ENCODE measurements around the gene PSMB8. TPM values are rescaled to one million over a fixed set of nuclear protein-coding genes. Genes with fewer than 3 reads are reported as not detected.
"Not testable (repeated sequence)": the region's sequence is repeated elsewhere in the genome, so short reads cannot be mapped to it uniquely, and the experiment has no call there.

PSMB8 gene
- total RNA-seq, 6 experiments from 2014 or later: 24.4 to 43.3 (median 39.5) TPM

- H3K27ac Mint-ChIP-seq: no peak overlapping the region
- peaks cover 35% of the 10 kb centered on the region for H3K27me3 Mint-ChIP-seq (ENCODE audit: insufficient read depth)
- no peak overlapping the region for H3K4me3 Mint-ChIP-seq
- H3K4me1 Mint-ChIP-seq (ENCODE audit: low read depth): peaks cover 12% of the 10 kb centered on the region
- no peak for TF ChIP-seq CTCF (IDR thresholded peaks at IDR 0.05)
- DNase-seq: no peak
- H3K36me3 Mint-ChIP-seq (ENCODE audit: low read depth): no peaks in the 10 kb centered on the region
- H3K9me3 Mint-ChIP-seq: no peaks in the 10 kb centered on the region
These were observed 28.7 kb downstream of the PSMB8 start for GRCh38 chr6:32815115-32815514.

GRCh38 chr6:32814145-32814544 is 29.7 kb downstream of the PSMB8 start:
- H3K4me1 Mint-ChIP-seq (ENCODE audit: low read depth): peaks cover 3% of the 10 kb centered on the region
- no peaks in the 10 kb centered on the region for H3K36me3 Mint-ChIP-seq (ENCODE audit: low read depth)
- no peak overlapping the region for H3K27ac Mint-ChIP-seq
- H3K9me3 Mint-ChIP-seq: no peaks in the 10 kb centered on the region
- TF ChIP-seq CTCF (IDR thresholded peaks at IDR 0.05): no peak
- H3K27me3 Mint-ChIP-seq (ENCODE audit: insufficient read depth): peaks cover 35% of the 10 kb centered on the region
- DNase-seq: no peak
- H3K4me3 Mint-ChIP-seq: no peak overlapping the region

GRCh38 chr6:32809171-32809570 is 34.7 kb downstream of the PSMB8 start:
- Mint-ChIP-seq H3K27me3 (ENCODE audit: insufficient read depth) (peaks cover 31% of the 10 kb centered on the region), H3K27ac (no peak overlapping the region), H3K9me3 (no peaks in the 10 kb centered on the region), H3K4me1 (ENCODE audit: low read depth) (peaks cover 7% of the 10 kb centered on the region), H3K36me3 (ENCODE audit: low read depth) (no peaks in the 10 kb centered on the region), H3K4me3 (no peak overlapping the region)
- no peak for DNase-seq
- no peak for TF ChIP-seq CTCF (IDR thresholded peaks at IDR 0.05)

GRCh38 chr6:32807020-32807580 is 36.7 kb downstream of the PSMB8 start:
- no peak for DNase-seq
- H3K36me3 Mint-ChIP-seq (ENCODE audit: low read depth): no peaks in the 10 kb centered on the region
- TF ChIP-seq CTCF (IDR thresholded peaks at IDR 0.05): 0 out of 2 replicates have a peak, but pooled peaks have one; percentile 10
- peaks cover 26% of the 10 kb centered on the region for H3K27me3 Mint-ChIP-seq (ENCODE audit: insufficient read depth)
- no peak overlapping the region for H3K4me3 Mint-ChIP-seq
- H3K9me3 Mint-ChIP-seq: no peaks in the 10 kb centered on the region
- no peak overlapping the region for H3K27ac Mint-ChIP-seq
- peaks cover 7% of the 10 kb centered on the region for H3K4me1 Mint-ChIP-seq (ENCODE audit: low read depth)

- not testable (repeated sequence) for H3K4me1 Mint-ChIP-seq (ENCODE audit: low read depth); H3K9me3 Mint-ChIP-seq; H3K36me3 Mint-ChIP-seq (ENCODE audit: low read depth); H3K27ac Mint-ChIP-seq; H3K4me3 Mint-ChIP-seq; DNase-seq
- peaks cover 23% of the 10 kb centered on the region for H3K27me3 Mint-ChIP-seq (ENCODE audit: insufficient read depth)
These were observed 38.4 kb downstream of the PSMB8 start for GRCh38 chr6:32805404-32805803.

GRCh38 chr6:32803416-32803815 is 40.4 kb downstream of the PSMB8 start:
- no peak for TF ChIP-seq CTCF (IDR thresholded peaks at IDR 0.05)
- no peak overlapping the region for H3K27ac Mint-ChIP-seq
- peaks cover 28% of the 10 kb centered on the region for H3K27me3 Mint-ChIP-seq (ENCODE audit: insufficient read depth)
- peaks cover 7% of the 10 kb centered on the region for H3K4me1 Mint-ChIP-seq (ENCODE audit: low read depth)
- H3K36me3 Mint-ChIP-seq (ENCODE audit: low read depth): no peaks in the 10 kb centered on the region; the same call in 1 of the 2 replicates
- peaks cover 6% of the 10 kb centered on the region for H3K9me3 Mint-ChIP-seq
- no peak overlapping the region for H3K4me3 Mint-ChIP-seq
- no peak for DNase-seq
